Measurements from ENCODE around the gene SLC25A30.
"Not testable (repeated sequence)": the region's sequence is repeated elsewhere in the genome, so short reads cannot be mapped to it uniquely, and the experiment has no call there.

SLC25A30 gene

GRCh38 chr13:45426056-45426841 is 8.1 kb upstream of the SLC25A30 start:
- not testable (repeated sequence) for DNase-seq

DNA sequence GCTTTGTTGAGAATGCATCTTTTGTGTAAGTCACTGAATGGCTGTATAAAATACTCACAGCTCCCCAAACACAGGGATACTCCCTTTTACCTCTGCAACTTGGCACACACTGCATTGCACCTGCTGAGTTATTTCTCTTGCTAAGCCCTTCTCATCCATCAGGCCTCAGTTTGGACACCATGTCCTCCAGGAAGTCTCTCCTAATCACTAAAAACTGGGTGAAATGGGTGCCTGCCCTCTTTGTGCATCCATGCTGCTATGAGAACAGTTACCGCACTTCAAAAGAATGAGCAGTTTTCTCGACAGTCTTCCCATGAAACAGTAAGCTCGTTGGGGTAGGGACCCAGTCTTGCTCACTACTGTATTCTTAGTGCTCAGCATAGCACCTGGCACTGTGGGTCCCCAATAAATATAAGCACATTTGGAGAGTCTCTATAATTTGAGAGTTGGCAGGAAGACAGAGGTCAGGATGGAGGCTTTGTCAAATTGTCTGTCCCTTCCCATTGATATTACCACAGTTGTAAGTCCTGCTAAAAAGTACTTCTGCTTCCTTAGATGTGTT is 4.6 kb upstream of the SLC25A30 start:
- DNase-seq, result no peak

GRCh38 chr13:45419945-45420344 is 1.8 kb upstream of the SLC25A30 start:
- DNase-seq, result no peak

GRCh38 chr13:45419389-45419788 is 1.2 kb upstream of the SLC25A30 start:
- not testable (repeated sequence) for DNase-seq

DNA sequence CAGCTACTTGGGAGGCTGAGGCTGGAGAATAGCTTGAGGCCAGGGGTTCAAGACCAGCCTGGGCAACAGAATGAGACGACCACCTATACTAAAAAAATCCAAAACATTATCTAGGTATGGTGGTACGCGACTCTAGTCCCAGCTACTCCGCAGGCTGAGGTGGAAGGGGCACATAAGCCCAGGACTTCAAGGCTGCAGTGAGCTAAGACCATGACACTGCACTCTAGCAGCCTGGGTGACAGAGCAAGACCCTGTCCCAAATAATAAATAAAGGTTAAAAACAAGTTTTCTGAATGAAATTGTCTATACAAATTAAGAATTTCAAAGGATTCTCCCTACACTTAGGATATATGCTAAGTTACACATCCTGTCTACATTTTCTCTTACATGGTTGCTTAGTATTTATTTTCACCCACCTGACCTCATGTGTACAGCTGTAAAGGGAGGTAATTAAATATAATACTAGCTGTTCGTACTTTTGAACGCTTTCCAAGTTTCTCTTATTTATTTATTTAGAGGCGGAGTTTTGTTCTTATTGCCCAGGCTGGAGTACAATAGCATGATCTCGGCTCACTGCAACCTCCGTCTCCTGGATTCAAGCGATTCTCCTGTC is 1.6 kb downstream of the SLC25A30 start:
- no peak for DNase-seq

- no peak for DNase-seq
These were observed 3.1 kb downstream of the SLC25A30 start for GRCh38 chr13:45415112-45415511.

GRCh38 chr13:45413826-45414307 is 4.3 kb downstream of the SLC25A30 start:
- no peak for DNase-seq

- no peak for DNase-seq
These were observed 5.7 kb downstream of the SLC25A30 start for GRCh38 chr13:45412274-45413049.

DNA sequence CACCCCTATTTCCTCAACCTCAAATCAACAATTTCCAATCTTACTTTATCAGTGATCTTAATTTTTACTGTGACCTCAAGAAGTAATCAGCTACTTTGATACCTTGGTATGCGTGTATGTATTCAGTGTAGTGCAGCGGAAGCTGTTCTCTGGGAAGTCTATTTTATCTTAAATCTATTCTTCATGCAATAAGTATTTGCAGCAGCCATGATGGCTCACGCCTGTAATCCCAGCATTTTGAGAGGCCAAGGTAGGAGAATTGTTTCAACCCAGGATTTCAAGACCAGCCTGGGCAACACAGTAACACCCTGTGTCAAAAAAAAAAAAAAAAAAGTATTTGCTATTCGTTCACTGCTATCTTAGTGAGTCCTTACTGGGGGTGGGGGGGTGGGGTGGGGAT is 6.5 kb downstream of the SLC25A30 start:
- DNase-seq, result no peak

GRCh38 chr13:45411221-45411620 is 7.0 kb downstream of the SLC25A30 start:
- no peak for DNase-seq

GRCh38 chr13:45410466-45410865 is 7.7 kb downstream of the SLC25A30 start:
- DNase-seq, result no peak

DNA sequence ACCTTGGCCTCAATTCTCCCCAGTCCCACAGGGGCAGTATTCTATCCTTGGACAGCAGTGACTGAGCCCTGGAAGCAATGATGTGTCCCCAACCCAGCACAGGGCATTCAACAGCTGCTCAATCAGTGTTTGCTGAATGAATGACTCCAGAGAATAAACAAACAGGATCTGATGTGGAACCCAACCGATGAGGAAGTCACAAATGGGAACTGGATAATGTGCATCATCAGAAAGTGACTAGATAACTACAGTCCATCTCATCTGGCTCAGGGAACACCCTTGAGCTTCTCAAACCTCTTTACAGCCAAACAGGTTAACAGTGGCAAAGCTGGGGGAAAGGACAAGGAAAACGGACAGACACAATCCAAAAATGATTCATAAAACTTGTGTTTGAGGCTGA is 8.2 kb downstream of the SLC25A30 start:
- DNase-seq, result no peak

GRCh38 chr13:45406421-45406820 is 11.8 kb downstream of the SLC25A30 start:
- DNase-seq, result no peak

GRCh38 chr13:45403081-45403480 is 15.1 kb downstream of the SLC25A30 start:
- DNase-seq, result no peak

GRCh38 chr13:45402641-45403040 is 15.5 kb downstream of the SLC25A30 start:
- no peak for DNase-seq

DNA sequence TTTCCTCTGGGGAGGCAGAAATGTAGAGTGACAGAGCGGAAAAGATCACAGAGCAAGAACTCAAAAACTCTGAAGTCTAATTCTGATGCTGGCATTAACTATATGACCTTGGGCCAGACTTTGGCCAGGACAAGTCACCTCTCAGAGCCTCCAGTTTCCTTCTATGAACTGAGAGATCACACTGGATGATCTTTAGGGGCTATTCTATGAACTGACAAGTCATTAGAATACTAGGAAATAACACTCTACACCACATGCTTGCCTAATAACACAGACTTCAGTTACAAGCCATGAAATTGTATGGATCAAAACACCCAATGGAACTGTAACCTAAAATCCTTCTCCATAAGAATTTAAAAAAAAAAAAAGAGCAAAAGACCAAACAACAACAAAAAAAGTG is 16.9 kb downstream of the SLC25A30 start:
- no peak for DNase-seq

- no peak for DNase-seq
These were observed 19.3 kb downstream of the SLC25A30 start for GRCh38 chr13:45398877-45399276.

- no peak for DNase-seq
These were observed 21.6 kb downstream of the SLC25A30 start for GRCh38 chr13:45396533-45397095.

GRCh38 chr13:45393941-45394570 is 24.1 kb downstream of the SLC25A30 start:
- no peak for DNase-seq

GRCh38 chr13:45392811-45393210 is 25.4 kb downstream of the SLC25A30 start:
- DNase-seq, result no peak

GRCh38 chr13:45391926-45392325 is 26.2 kb downstream of the SLC25A30 start:
- no peak for DNase-seq

DNA sequence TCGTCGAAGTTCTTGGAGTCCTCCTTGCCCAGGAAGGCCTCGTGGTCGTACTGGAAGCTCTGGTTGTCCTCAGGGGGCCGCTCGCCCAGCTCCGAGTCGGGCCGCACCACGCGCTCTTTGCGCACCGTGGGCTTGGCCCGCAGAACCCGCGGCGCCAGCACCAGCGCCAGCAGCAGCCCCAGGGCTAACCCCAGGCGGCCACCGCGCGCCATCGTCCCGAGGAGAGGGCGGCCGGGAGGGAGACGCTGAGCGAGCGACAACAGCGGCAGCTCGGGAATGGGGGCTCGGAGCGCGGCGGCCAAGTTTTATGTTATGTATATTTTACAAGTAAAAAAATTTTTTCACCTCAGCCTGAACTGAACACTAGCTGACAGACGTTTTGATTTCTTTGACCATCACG is 27.0 kb downstream of the SLC25A30 start:
- not testable (repeated sequence) for DNase-seq

All from activated CD8-positive, alpha-beta memory T cell treated with anti-CD3 and anti-CD28 coated beads, Interleukin-2, amount 50 U/mL, for 48 hours (primary cell).